GM19438 (cell line): ENCODE data around the gene MCC.
"Not testable (repeated sequence)": the region's sequence is repeated elsewhere in the genome, so short reads cannot be mapped to it uniquely, and the experiment has no call there.

Experiments
- ATAC-seq: cut with Tn5 transposase; IDR thresholded peaks from one replicate; pipeline ENCODE4 v1.9.1; 2021; ENCODE audit warnings: low read depth; ENCODE audit not compliant: unreplicated experiment

Gene MCC

GRCh38 chr5:113093558-113093957 is 394.7 kb downstream of the MCC start:
- ATAC-seq = no peak

- no peak for ATAC-seq
Measured at GRCh38 chr5:113092683-113093082, 395.6 kb downstream of the MCC start.

GRCh38 chr5:113091622-113092021 is 396.6 kb downstream of the MCC start:
- no peak for ATAC-seq

GRCh38 chr5:113090336-113091106 is 397.7 kb downstream of the MCC start:
- ATAC-seq = no peak

GRCh38 chr5:113089653-113090335 is 398.5 kb downstream of the MCC start:
- ATAC-seq = no peak

GRCh38 chr5:113087976-113088514 is 400.2 kb downstream of the MCC start:
- no peak for ATAC-seq

- ATAC-seq = no peak
Measured at GRCh38 chr5:113085880-113086409, 402.3 kb downstream of the MCC start.

- ATAC-seq = no peak
Measured at GRCh38 chr5:113085084-113085414, 403.2 kb downstream of the MCC start.

- no peak for ATAC-seq
Measured at GRCh38 chr5:113084402-113085083, 403.7 kb downstream of the MCC start.

- ATAC-seq = no peak
Measured at GRCh38 chr5:113083481-113083880, 404.8 kb downstream of the MCC start.

GRCh38 chr5:113082547-113082905 is 405.7 kb downstream of the MCC start:
- no peak for ATAC-seq

GRCh38 chr5:113081881-113082546 is 406.2 kb downstream of the MCC start:
- no peak for ATAC-seq

- ATAC-seq = no peak
Measured at GRCh38 chr5:113081091-113081839, 407.0 kb downstream of the MCC start.

- ATAC-seq = not testable (repeated sequence)
Measured at GRCh38 chr5:113076649-113077048, 411.6 kb downstream of the MCC start.

- ATAC-seq = no peak
Measured at GRCh38 chr5:113075019-113075418, 413.2 kb downstream of the MCC start.

GRCh38 chr5:113073629-113074034 is 414.6 kb downstream of the MCC start:
- not testable (repeated sequence) for ATAC-seq

- no peak for ATAC-seq
Measured at GRCh38 chr5:113071401-113071800, 416.9 kb downstream of the MCC start.

- ATAC-seq = no peak
Measured at GRCh38 chr5:113070901-113071300, 417.4 kb downstream of the MCC start.

- ATAC-seq = no peak
Measured at GRCh38 chr5:113068559-113068958, 419.7 kb downstream of the MCC start.
